Measurements from ENCODE around the gene GALNT6. TPM values are rescaled to one million over a fixed set of nuclear protein-coding genes. Genes with fewer than 3 reads are reported as not detected.

Gene GALNT6
- total RNA-seq, 2 donors from 2014 or later = 12.6 to 13.0 TPM

DNA sequence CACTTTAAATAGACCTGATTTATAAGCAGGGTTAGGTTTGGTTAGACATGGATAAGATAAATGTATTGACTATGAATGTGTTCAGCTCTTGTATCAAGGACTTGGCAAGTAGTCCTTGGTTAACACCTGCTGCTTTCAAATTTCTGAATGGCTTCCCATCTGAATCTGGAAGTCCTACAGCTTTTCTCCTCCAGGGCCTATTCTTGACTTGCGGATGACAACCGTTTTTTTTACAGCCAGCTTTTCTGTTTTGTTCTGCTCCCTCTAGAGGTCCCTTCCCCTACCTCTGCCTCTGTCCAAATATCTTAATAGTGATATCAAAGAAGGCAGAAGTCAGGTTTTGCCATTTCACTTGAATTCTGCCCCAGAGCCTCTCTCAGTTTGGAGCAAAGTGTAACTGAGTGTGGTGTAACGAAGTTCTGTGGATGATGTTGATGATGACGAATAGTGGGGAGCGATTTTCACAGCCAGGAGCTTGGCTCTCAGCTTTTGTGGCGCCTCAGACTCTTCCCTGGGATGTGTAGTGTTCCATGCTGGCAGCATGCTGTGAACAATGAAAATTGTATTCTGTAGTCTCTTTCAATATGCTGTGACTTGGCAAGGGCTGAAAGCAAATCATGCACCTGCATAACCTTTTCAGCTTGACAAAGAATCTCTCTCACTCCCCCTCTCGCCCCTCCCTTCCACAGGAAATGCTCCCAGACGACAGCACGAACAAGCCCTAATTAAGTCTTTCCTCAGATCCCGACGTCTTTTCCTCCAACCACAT is 28.4 kb upstream of the GALNT6 start:
- no peak for DNase-seq
- Mint-ChIP-seq H3K27ac (no peak overlapping the region), H3K4me3 (no peak overlapping the region), H3K9me3 (no peaks in the 10 kb centered on the region), H3K4me1 (ENCODE audit: low read depth) (peaks cover 11% of the 10 kb centered on the region), H3K36me3 (ENCODE audit: insufficient read depth in 2 of 2) (no peaks in the 10 kb centered on the region), H3K27me3 (ENCODE audit: low read depth) (no peaks in the 10 kb centered on the region)
- ATAC-seq (replicated peaks in 1 of 2) = no peak

DNA sequence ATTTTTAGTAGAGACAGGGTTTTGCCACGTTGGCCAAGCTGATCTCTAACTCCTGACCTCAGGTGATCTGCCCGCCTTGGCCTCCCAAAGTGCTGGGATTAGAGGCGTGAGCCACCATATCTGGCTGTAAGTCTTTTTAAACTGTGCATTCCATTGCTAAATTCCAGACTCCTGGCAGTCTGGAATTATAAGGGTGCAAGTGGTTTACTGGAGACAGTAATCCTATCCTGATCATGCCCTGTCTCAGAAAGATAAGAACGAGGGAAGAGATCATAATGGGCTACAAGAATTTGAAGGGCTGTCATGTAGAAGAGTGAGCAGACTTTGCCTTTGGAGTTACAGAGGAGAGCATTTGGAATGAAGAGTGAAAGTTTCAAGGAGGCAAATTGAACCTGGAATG is 26.6 kb upstream of the GALNT6 start:
- no peaks in the 10 kb centered on the region for H3K27me3 Mint-ChIP-seq (ENCODE audit: low read depth)

DNA sequence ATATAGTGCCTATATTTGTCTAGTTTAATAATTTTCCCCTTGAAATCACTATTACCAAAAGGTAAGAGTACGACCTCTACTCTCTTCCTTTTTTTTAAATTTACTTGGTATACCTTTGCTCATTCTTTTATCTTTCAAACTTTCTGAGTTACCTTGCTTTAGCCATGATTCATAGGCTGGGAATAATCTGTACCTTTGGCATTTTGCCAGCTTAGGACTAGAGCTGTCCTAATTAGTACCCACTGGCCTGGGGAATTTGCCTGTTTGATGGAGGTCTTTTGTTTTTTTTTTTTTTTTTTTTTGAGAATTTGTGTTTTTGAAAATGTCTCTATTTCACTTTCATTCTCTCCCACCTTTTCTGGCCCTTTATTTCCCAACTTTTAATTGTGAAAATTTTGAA is 24.7 kb upstream of the GALNT6 start:
- ATAC-seq (replicated peaks in 1 of 2) (no peak), DNase-seq (no peak)
- H3K36me3 Mint-ChIP-seq (ENCODE audit: insufficient read depth in 2 of 2) = no peaks in the 10 kb centered on the region
- no peaks in the 10 kb centered on the region for H3K9me3 Mint-ChIP-seq
- H3K4me1 Mint-ChIP-seq (ENCODE audit: low read depth) = peaks cover 14% of the 10 kb centered on the region
- no peak overlapping the region for H3K4me3 Mint-ChIP-seq
- H3K27me3 Mint-ChIP-seq (ENCODE audit: low read depth) = no peaks in the 10 kb centered on the region
- no peak overlapping the region for H3K27ac Mint-ChIP-seq

More for the DNA sequence above, 26.6 kb upstream of the GALNT6 start:
- H3K27ac Mint-ChIP-seq = no peak overlapping the region
- no peaks in the 10 kb centered on the region for H3K36me3 Mint-ChIP-seq (ENCODE audit: insufficient read depth in 2 of 2)
- no peak for ATAC-seq (replicated peaks in 1 of 2)
- H3K4me3 Mint-ChIP-seq = no peak overlapping the region
- H3K4me1 Mint-ChIP-seq (ENCODE audit: low read depth) = peaks cover 11% of the 10 kb centered on the region
- no peaks in the 10 kb centered on the region for H3K9me3 Mint-ChIP-seq
- DNase-seq = no peak

DNA sequence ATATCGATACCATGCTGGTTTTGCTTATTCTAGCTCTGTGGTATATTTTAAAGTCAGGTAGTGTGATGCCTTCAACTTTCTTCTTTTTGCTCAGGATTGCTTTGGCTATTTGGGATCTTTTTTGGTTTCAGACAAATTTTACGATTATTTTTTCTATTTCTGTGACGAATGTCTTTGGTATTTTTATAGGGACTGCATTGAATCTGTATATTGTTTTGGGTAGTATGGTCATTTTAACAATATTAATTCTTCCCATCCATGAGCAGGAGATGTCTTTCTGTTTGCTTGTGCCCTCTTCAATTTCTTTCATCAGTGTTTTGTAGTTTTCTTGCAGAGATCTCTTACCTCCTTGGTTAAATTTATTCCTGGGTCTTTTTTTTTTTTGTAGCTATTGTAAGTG is 22.6 kb upstream of the GALNT6 start:
- Mint-ChIP-seq H3K27me3 (ENCODE audit: low read depth) (no peaks in the 10 kb centered on the region), H3K4me3 (no peak overlapping the region), H3K4me1 (ENCODE audit: low read depth) (peaks cover 9% of the 10 kb centered on the region), H3K36me3 (ENCODE audit: insufficient read depth in 2 of 2) (no peaks in the 10 kb centered on the region), H3K27ac (no peak overlapping the region), H3K9me3 (no peaks in the 10 kb centered on the region)
- DNase-seq (no peak), ATAC-seq (replicated peaks in 1 of 2) (no peak)

DNA sequence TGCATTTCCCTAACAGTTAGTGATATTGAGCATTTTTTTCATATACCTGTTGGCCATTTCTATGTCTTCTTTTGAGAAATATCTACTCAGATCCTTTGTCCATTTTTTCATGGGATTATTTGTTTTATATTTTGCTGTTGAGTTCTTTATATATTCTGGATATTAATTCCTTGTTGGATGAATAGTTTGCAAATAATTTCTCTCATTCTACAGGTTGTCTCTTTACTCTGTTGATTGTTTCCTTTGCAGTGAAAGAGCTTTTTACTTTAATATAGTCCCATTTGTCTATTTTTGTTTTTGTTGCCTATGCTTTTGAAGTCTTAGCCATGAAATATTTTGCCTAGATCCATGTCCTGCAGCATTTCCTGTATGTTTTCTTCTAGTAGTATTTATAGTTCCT is 21.9 kb upstream of the GALNT6 start:
- H3K9me3 Mint-ChIP-seq = no peaks in the 10 kb centered on the region
- no peak overlapping the region for H3K4me3 Mint-ChIP-seq
- no peaks in the 10 kb centered on the region for H3K36me3 Mint-ChIP-seq (ENCODE audit: insufficient read depth in 2 of 2)
- H3K27me3 Mint-ChIP-seq (ENCODE audit: low read depth) = no peaks in the 10 kb centered on the region
- peak overlapping the region; percentile 24 for H3K27ac Mint-ChIP-seq
- no peak for DNase-seq
- peaks cover 9% of the 10 kb centered on the region for H3K4me1 Mint-ChIP-seq (ENCODE audit: low read depth)
- ATAC-seq (replicated peaks in 1 of 2) = no peak

DNA sequence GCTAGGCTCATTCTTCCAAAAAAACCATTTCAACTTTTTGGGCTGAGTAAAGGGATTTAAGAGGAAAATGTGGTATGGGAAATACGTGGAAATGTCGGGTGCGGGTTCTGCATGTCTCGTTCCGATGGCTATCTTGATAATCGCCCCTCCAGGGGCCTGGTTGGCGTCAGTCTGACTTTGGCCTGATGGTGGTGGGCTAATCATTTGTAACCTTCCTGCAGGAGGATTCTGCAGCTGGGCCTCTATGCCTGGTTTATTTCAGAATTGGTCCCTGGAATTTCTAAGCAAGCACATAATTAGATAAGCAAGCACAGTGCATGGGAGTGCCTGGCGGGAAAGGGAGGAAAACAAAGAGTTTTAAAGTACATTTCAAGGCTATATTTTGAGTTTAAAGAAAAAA is 18.6 kb upstream of the GALNT6 start:
- H3K4me3 Mint-ChIP-seq = no peak overlapping the region
- peaks cover 9% of the 10 kb centered on the region for H3K4me1 Mint-ChIP-seq (ENCODE audit: low read depth)
- no peaks in the 10 kb centered on the region for H3K27me3 Mint-ChIP-seq (ENCODE audit: low read depth)

DNA sequence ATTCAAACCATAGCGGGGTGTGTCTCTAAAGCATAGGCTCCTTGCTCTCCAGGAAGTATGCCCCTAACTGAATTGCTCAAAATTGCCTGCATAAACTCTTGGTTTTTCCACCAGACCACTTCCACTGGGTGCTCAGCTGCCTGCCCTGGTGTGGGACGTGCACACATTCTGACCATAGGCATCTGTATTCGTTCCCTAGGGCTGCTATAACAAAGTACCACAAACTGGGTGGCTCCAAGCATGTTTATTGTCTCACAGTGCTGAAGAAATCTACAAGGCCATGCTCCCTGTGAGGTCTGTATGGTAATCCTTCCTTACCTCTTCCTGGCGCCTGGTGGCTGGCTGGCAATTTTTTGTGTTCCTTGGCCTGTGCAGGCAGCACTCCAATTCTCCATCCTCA is 16.4 kb upstream of the GALNT6 start:
- Mint-ChIP-seq H3K36me3 (ENCODE audit: insufficient read depth in 2 of 2) (no peaks in the 10 kb centered on the region), H3K9me3 (no peaks in the 10 kb centered on the region), H3K27ac (no peak overlapping the region), H3K4me1 (ENCODE audit: low read depth) (peaks cover 10% of the 10 kb centered on the region), H3K27me3 (ENCODE audit: low read depth) (no peaks in the 10 kb centered on the region), H3K4me3 (no peak overlapping the region)
- no peak for DNase-seq
- ATAC-seq (replicated peaks in 1 of 2) = no peak

More for the DNA sequence above, 18.6 kb upstream of the GALNT6 start:
- Mint-ChIP-seq H3K27ac (no peak overlapping the region), H3K36me3 (ENCODE audit: insufficient read depth in 2 of 2) (no peaks in the 10 kb centered on the region), H3K9me3 (no peaks in the 10 kb centered on the region)
- DNase-seq (no peak), ATAC-seq (replicated peaks in 1 of 2) (no peak)

DNA sequence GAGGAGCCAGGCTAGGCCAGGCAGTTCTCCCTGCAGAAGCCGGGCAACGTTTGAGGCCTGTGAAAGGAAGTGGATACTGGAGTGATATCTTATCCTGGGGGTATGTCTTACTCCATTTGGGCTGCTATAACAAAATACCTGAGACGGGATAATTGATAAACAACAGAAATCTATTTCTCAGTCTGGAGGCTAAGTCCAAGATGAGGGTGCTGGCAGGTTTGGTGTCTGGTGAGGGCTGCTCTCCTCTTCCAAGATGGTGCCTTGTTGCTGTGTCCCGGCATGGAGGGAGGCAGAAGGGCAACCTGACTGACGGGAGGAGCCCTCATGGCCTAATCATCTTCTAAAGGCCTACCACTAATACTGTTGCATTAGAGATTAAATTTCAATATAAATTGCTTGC is 15.7 kb upstream of the GALNT6 start:
- ATAC-seq (replicated peaks in 1 of 2) = no peak
- DNase-seq = no peak
- H3K4me1 Mint-ChIP-seq (ENCODE audit: low read depth) = peaks cover 9% of the 10 kb centered on the region
- H3K27me3 Mint-ChIP-seq (ENCODE audit: low read depth) = no peaks in the 10 kb centered on the region
- no peaks in the 10 kb centered on the region for H3K9me3 Mint-ChIP-seq
- H3K36me3 Mint-ChIP-seq (ENCODE audit: insufficient read depth in 2 of 2) = no peaks in the 10 kb centered on the region
- no peak overlapping the region for H3K27ac Mint-ChIP-seq
- no peak overlapping the region for H3K4me3 Mint-ChIP-seq

DNA sequence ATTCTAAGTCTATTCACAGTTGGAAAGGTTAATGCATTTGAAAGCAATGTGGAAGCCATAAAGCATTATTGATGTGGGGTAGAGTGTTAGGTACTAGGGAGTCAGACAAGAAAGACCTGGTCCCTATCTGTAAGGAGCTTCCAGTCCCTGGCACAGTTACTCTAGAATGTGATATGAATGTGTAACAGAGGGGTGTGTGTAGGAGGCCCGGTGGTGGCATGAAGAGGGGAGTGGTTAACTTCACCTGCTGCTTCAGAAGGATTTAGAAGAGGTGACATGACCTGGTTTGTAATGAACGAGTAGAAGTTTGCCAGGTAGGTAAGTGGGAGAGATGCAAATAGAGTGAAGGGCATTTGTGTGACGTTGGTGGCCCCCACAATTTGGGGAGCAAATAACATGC is 15.1 kb upstream of the GALNT6 start:
- Mint-ChIP-seq H3K9me3 (no peaks in the 10 kb centered on the region), H3K4me3 (no peak overlapping the region), H3K36me3 (ENCODE audit: insufficient read depth in 2 of 2) (no peaks in the 10 kb centered on the region), H3K4me1 (ENCODE audit: low read depth) (peaks cover 9% of the 10 kb centered on the region), H3K27ac (no peak overlapping the region), H3K27me3 (ENCODE audit: low read depth) (no peaks in the 10 kb centered on the region)
- ATAC-seq (replicated peaks in 1 of 2) (no peak), DNase-seq (no peak)

DNA sequence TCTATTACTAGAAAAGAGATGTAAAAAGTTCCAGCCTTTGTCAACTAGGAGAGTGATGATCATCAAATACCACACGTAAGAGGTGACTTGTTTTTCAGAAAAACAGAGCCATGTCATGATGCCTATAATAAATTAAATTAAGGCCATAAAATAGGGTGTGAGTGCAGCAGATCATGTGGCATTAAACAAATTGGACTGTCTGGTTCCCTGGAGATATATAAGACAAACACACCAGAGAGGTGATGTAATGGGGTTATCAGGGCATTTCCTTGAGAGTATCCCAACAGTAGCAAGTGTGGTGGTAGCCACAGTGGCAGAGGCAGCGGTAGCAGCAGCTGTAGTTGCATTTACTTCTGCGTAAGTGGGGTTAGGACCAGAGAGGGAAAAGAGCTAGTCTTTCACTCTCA is 14.6 kb upstream of the GALNT6 start:
- Mint-ChIP-seq H3K36me3 (ENCODE audit: insufficient read depth in 2 of 2) (no peaks in the 10 kb centered on the region), H3K27ac (no peak overlapping the region), H3K4me3 (no peak overlapping the region), H3K9me3 (no peaks in the 10 kb centered on the region), H3K27me3 (ENCODE audit: low read depth) (no peaks in the 10 kb centered on the region), H3K4me1 (ENCODE audit: low read depth) (peaks cover 9% of the 10 kb centered on the region)
- ATAC-seq (replicated peaks in 1 of 2) (no peak), DNase-seq (no peak)

DNA sequence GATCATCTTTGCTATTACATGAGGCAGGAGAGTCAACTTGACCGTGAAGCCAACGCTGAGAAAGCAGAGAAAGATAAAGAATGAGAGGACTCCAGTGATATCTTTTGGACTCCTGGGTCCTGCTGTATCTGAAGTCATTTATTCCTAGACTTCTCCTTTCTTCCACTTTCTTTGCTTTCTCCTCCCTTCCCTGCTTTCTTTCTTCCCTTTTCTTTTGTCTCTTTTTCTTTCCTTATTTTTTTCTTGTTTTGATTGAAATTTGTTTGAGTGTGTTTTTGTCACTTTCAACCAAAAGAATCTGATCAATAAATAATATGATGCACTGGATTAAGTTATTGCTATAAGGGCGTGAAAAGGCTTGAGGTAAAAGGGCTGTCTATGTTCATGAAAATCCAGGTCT is 13.4 kb upstream of the GALNT6 start:
- no peaks in the 10 kb centered on the region for H3K9me3 Mint-ChIP-seq
- no peak overlapping the region for H3K27ac Mint-ChIP-seq
- no peaks in the 10 kb centered on the region for H3K36me3 Mint-ChIP-seq (ENCODE audit: insufficient read depth in 2 of 2)
- ATAC-seq (replicated peaks in 1 of 2) (no peak), DNase-seq (no peak)
- H3K4me3 Mint-ChIP-seq = no peak overlapping the region
- peaks cover 9% of the 10 kb centered on the region for H3K4me1 Mint-ChIP-seq (ENCODE audit: low read depth)
- H3K27me3 Mint-ChIP-seq (ENCODE audit: low read depth) = no peaks in the 10 kb centered on the region

DNA sequence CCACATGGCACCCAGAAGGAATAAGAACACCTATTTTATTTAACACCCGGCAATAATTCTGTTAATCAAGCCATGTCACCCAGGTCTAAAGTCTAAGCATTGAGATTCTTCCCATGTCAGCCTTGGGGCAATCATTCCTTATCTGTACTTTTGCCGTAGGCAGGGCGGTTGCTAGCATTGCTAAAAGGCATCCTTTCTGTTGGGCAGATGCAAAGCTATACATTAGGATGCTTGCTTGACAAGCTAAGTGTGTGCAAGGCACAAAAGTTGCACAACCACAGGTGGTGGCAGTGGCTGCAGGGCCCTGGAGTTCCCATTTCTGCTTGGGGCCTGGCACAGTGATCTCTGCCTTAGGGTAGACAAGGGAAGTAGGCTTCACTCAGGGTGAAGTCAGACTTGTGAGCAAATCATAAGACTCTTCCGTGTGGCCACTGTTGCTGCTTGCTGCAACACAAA is 12.5 kb upstream of the GALNT6 start:
- H3K27ac Mint-ChIP-seq = no peak overlapping the region
- H3K4me1 Mint-ChIP-seq (ENCODE audit: low read depth) = peaks cover 9% of the 10 kb centered on the region
- H3K4me3 Mint-ChIP-seq = no peak overlapping the region
- H3K27me3 Mint-ChIP-seq (ENCODE audit: low read depth) = no peaks in the 10 kb centered on the region
- ATAC-seq (replicated peaks in 1 of 2) (no peak), DNase-seq (no peak)
- no peaks in the 10 kb centered on the region for H3K36me3 Mint-ChIP-seq (ENCODE audit: insufficient read depth in 2 of 2)
- no peaks in the 10 kb centered on the region for H3K9me3 Mint-ChIP-seq

DNA sequence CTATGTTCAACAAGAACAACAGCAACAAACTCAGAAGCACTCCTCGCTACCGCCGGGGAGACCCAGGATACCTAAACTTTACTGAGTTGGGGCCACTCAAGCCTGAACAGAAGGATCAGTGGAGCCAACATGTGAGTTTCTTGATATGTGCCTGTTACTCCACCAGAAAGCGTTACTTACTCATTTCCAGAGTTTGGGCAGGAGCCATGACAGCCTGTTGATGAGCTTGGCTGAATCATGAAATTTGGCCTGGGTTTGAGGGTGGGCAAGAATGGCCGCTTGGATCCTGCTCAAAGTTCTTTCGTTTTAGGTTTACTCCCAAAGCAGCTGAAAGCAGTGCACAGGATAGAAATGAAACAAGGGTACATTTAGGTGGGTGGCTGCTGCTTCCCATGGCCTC is 12.0 kb upstream of the GALNT6 start:
- Mint-ChIP-seq H3K27me3 (ENCODE audit: low read depth) (no peaks in the 10 kb centered on the region), H3K27ac (no peak overlapping the region), H3K9me3 (no peaks in the 10 kb centered on the region), H3K4me3 (no peak overlapping the region), H3K36me3 (ENCODE audit: insufficient read depth in 2 of 2) (no peaks in the 10 kb centered on the region), H3K4me1 (ENCODE audit: low read depth) (peaks cover 9% of the 10 kb centered on the region)
- ATAC-seq (replicated peaks in 1 of 2) (peak in 1 of 2 donors; percentile 26), DNase-seq (no peak)

DNA sequence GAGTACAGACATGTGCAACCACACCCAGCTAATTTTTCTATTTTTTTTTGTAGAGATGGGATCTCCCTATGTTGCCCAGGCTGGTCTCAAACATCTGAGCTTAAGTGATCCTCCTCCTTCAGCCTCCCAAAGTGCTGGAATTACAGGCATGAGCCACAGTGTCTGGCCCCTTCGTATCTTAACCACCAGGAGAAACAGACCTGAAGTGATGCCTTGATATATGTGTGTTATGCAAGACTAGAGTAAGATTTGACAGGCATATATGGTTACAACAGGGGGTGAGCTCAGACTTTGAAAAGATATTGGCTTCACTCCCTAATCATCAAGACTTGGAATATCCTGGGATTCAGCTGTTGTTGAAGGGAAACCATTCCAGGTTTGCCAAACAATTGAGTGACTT is 10.7 kb upstream of the GALNT6 start:
- H3K4me1 Mint-ChIP-seq (ENCODE audit: low read depth) = peaks cover 9% of the 10 kb centered on the region
- DNase-seq (no peak), ATAC-seq (replicated peaks in 1 of 2) (no peak)
- no peak overlapping the region for H3K27ac Mint-ChIP-seq
- H3K4me3 Mint-ChIP-seq = no peak overlapping the region
- no peaks in the 10 kb centered on the region for H3K27me3 Mint-ChIP-seq (ENCODE audit: low read depth)
- H3K36me3 Mint-ChIP-seq (ENCODE audit: insufficient read depth in 2 of 2) = no peaks in the 10 kb centered on the region
- no peaks in the 10 kb centered on the region for H3K9me3 Mint-ChIP-seq

Measured in activated T-cell treated with anti-CD3 and anti-CD28 coated beads, Interleukin-2, amount 50 U/mL, for 72 hours (primary cell).